GM19351 (cell line): ENCODE measurements around the gene ARPC1A.
"Not testable (repeated sequence)": the region's sequence is repeated elsewhere in the genome, so short reads cannot be mapped to it uniquely, and the experiment has no call there.

ENCODE experiments used
- ATAC-seq: cut with Tn5 transposase; IDR thresholded peaks from one replicate; pipeline ENCODE4 v1.9.1; 2021; ENCODE audit warnings: mild to moderate bottlenecking, moderate library complexity; ENCODE audit not compliant: unreplicated experiment

Gene ARPC1A

DNA sequence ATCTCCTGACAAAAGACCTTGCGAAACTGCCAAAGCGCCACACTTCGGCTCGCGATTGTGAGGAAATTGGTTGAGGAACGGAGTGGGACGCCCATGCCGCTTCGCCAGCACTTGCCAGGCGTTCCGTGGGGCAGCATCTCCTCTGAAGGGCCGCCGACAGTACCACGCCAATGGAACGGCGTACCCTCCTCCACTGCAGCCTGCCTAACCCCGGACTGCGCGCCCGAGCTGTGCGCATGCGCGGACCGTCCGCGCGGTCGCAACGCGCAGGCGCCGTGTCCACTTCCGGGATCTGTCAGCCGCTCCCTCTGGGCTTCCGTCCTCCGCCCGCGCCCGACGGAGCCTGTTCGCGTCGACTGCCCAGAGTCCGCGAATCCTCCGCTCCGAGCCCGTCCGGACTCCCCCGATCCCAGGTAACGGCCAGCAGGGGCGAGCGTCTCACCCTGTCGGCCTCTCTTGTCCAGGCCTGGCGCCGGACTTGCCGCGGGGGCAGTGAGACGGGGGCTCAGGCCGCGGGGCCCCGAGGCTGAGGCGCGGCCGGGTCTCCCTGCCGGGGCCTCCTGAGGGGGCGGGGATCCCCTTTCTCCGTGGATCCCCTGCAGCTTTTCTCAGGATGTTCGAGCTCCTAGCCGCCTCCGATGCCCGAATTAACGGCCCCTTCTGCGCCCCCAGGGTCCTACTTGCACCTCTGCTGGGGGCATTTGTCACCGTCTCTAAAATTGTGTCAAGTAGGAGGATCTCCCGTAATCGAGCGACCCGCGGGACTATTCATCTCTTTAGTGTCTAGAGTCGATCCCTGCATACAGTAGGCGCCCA lies at the start of gene ARPC1A:
Gene ARPC1A, plus strand, starts transcription at position 307 of the 816 bp plus-strand sequence. CDS start 7,456 bp downstream, outside the sequence.
- ATAC-seq: peak; percentile 83

DNA sequence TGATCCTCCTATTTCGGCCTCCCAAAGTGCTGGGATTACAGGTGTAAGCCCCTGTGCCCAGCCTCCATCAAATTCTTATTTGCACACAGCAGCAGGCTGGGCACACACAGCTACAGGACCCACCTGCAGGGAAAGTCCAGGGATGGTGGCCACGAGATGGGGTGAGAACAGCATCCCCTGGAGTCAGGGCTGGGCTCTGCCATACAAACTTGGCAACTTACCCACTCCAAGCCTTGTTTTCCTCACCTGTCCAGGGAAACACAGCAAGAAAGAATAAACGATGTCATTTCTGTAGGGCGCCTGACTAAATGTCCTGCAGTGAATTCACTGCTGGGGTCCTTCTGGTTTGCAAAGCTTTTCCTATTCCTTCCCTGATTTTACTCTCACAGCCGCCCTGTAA lies 47.5 kb upstream of the ARPC1A start:
- no peak for ATAC-seq

DNA sequence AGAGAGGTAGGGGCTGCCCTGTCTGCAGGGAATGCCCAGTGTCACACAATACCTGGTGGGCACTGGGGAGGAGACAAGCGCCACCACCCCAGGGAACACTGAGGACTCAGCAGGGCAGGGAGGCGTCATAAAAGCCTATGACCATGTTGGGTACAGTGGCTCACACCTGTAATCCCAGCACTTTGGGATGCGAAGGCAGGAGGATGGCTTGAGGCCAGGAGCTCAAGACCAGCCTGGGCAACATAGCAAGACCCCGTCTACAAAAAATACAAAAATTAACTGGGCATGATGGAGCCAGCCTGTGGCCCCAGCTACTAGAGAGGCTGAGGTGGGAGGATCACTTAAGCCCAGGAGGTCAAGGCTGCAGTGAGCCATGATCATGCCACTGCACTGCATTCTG lies 41.5 kb upstream of the ARPC1A start:
- ATAC-seq: not testable (repeated sequence)

DNA sequence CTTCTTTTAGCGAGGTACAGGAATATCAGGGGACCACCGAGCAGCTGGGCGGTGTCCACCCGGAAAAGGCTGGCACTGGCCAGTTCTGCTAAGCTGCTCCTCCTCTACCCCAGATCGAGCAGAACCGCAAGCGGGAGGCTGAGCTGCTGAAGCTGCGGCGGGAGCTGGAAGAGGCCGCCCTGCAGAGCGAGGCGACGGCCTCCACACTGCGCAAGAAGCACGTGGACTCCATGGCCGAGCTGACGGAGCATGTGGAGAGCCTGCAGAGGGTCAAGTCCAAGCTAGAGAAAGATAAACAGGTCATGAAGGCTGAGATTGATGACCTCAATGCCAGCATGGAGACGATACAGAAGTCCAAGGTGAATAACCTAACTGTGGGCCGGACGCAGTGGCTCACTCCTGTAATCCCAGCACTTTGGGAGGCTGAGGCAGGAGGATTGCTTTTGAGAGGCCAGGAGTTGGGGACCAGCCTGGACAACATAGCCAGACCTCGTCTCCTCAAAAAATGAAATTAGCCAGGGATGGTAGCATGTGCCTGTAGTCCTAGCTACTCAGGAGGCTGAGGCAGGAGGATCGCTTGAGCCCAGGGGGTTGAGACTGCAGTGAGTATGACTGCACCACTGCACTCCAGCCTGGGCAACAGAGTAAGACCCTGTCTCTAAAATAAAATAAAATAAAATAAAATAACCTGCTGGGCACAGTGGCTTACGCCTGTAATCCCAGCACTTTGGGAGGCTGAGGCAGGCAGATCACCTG lies 37.7 kb upstream of the ARPC1A start:
- no peak for ATAC-seq

DNA sequence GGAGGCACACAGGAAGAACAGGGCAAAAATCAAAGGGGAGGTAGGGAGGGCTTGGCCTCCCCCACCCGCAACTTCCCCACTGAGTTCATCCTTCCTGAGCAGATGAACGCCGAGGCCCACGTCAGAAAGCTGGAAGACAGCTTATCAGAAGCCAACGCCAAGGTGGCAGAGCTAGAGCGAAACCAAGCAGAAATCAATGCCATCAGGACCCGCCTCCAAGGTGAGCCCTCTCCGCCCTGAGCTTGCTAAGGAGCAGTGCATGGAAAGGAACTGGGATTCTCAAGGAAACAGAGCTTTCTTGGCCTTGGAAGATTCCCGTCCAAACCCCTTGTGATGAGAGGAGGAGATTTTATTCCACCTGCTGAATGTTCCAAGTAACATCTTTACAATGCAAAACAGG lies 36.5 kb upstream of the ARPC1A start:
- ATAC-seq: no peak

DNA sequence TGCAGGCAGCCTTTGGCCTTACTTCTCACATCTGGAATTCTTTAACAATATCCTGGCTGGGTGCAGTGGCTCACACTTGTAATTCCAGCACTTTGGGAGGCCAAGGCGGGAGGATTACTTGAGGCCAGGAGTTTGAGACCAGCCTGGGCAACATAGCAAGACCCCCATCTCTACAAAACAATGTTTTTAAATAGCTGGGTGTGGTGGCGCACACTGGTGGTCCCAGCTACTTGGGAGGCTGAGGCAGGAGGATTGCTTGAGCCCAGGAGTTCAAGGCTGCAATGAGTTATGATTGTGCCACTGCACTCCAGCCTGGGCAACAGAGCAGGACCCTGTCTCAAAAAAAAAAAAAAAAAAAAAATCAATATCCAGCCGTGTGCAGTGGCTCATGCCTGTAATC lies 35.5 kb upstream of the ARPC1A start:
- not testable (repeated sequence) for ATAC-seq

DNA sequence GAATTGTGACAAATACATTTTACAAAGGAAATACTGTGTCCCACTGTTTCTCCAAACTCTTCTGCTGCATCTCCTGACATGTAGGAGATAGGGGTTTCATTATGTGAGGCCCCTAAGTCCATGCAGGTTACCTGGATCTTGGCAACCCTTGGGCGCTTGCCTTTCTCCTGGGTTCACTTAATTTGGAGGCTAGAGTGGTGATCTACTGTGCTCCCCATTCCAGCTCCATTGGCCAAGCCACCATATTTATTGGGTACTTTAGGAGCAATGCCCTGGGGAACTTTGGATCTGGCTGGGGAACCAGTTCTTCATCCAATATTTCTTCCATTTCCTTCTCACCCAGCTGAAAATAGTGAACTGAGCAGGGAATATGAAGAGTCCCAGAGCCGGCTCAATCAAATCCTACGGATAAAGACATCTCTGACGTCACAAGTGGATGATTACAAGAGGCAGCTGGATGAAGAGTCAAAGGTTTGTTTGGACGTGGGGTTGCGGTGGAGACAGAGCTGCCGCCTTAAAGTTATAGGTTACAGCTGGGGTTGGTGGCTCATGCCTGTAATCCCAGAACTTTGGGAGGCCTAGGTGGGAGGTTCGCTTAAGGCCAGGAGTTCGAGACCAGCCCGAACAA lies 34.6 kb upstream of the ARPC1A start:
- no peak for ATAC-seq

DNA sequence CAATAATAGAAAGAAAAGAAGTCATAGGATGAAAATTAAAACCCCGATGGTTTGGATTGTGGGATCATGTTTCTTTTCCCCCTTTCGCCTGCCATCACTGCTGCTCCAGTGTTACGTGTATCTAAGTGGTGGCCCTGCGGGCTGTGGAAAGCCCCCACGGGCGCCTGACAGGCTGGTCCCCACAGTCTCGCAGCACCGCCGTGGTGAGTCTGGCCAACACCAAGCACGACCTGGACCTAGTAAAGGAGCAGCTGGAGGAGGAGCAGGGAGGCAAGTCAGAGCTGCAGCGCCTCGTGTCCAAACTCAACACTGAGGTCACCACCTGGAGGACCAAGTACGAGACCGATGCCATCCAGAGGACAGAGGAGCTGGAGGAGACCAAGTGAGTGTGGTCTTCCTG lies 33.6 kb upstream of the ARPC1A start:
- ATAC-seq: no peak

DNA sequence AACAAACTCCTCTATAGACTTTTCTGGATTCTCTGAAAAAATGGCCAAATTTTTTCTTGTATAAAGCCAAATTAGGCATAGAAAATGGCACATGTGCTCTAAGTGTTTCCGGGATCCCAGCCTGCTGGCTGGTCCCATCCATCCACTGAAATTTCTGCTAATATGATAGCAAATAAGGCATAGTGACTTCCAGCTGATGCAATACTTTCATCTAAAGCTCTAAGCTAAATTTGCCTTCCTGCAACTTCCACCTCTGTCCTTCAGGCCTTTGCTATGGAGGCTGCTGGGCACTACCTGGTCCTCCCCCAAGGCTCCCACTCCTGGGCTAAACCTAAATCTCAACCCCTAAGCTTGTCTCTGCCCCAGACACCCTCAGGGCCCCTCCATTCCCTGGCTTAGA lies 32.5 kb upstream of the ARPC1A start:
- no peak for ATAC-seq

DNA sequence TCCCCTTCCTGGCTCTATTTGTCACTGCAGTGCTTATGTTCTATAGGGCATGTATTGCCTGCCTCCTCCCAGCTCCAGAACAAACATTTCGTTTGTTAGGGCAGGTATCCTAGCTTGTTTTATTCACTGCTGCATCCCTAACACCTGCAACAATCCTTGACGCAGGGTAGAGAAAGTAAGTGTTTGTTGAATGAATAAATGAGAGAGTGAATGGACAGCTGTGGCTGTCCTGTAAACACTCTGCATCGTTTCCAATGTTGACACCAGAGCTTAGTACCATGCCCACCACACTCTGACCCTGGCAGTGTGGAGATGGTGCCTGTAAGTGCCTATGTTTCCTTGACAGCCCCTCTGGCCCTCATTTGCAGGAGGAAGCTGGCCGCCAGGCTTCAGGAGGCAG lies 32.0 kb upstream of the ARPC1A start:
- ATAC-seq: no peak

DNA sequence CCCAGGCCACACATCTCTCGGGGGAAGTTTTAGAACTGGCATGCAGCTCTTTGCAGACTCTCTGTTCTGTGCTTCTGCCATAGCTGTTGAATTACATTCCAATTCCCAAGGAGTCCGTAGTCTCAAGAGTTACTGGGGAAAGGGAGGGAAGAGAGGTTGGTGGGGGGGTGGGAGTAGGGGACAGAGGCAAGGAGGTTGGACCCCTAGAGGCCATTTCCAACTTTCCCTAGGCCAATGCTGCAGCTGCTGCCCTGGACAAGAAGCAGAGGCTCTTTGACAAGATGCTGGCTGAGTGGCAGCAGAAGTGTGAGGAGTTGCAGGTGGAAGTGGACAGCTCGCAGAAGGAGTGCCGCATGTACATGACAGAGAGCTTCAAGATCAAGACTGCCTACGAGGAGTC lies 29.2 kb upstream of the ARPC1A start:
- ATAC-seq: no peak

DNA sequence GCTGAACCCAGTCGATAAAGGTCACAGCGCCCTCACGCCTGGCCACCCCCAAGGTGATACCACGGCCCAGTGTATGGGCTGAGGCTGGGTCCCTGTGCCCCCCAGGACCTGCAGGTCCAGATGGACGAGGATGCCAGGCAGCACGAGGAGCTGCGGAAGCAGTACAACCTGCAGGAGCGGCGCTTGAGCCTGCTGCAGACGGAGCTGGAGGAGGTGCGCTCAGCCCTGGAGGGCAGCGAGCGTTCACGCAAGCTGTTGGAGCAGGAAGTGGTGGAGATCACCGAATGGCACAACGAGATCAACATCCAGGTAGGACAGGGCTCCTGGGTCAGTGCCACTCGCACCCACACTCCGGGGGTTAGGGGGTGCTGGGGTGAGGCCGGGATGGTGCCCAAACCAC lies 24.2 kb upstream of the ARPC1A start:
- no peak for ATAC-seq

DNA sequence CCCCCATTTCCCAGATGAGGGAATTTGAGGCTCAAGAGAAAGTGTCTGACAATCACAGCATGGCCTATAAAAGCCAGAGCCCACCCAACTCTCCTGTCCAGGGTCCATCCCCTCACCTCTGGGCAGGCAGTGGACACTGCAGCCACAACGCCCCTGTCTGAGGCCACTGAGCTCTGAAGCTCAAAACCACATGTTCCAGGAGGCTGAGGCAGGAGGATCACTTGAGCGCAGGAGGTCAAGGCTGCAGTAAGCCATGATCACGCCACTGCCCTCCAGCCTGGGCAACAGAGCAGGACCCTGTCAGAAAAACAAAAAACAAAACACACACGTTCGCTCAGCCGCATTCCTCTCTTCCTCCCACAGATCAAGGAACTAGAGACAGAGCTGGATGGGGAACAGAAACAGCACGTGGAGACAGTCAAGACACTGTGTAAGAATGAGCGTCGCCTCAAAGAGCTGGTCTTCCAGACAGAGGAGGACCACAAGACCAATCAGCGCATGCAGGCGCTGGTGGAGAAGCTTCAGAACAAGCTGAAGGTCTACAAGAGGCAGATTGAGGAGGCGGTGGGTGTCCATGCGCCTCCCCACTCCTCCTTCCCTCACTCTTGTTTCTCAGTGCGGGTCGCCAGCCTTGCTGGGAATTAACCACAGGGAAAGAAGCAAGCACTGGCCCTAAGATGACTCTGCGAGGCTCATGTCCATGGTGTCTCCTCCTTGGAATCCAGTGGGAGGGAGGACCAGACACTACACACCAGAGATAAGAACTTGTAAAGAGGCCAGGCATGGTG lies 20.0 kb upstream of the ARPC1A start:
- no peak for ATAC-seq

DNA sequence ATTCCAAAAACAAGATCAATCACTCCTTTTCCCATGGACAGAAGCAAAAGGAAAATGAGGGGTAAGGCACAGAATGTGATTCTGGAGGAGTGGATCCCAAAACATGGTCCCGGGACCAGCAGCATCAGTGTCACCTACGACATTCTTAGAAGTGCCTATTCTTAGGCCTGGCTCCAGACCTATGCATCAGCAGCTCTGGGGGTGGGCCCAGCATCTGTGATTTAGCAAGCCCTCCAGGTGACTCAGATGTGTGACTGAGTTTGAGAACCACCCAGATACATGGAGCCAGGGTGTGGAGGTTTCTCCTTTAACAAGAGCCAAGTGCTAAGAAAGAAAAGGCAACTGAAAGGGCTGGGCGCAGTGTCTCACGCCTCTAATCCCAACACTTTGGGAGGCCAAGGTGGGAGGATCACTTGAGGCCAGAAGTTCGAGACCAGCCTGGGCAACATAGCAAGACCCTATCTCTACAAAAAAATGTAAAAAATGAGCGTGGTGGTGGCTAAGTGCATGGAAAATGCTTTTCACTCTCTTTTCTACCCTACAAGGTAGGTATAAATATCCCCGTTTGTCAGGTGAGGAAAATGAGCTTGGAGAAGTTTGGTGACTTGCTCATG lies 17.1 kb upstream of the ARPC1A start:
- ATAC-seq: no peak

DNA sequence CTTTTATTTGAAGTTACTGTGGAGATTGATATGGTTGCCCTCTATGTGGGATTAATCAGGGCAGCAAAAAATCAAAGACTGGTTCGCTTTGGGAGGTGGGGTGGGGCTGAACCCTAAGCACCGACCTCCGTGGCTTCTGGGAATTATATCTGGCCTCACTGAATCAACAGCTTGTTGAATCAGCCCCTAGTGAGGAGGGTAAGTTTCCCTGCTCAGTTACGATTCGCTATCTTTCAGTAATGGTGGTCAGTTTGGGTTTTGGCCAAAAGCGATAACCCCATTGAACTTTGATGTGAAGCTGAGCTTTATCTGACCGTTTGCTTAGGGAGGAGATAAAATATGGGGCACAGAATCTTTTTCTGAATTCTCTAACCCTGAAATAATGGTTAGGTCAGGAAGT lies 16.6 kb upstream of the ARPC1A start:
- ATAC-seq: no peak

DNA sequence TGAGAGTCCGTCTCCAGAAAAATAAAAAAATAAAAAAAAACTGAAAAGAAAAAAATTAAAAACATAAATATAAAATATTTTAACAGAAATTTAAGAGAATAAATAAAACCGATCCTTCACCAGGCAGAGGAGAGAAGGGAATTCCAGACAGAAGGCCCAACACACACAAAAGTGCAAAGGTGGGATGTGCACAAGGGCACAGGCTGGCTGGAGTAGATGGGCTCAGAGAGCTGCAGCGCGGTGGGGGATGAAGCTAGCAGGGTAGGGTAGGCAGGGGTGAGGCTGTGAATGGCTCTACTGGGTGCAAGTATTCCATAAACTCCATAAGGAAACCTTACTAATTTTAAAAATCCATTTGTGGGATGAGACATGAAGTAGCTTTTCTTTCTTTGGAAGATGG lies 15.7 kb upstream of the ARPC1A start:
- no peak for ATAC-seq

DNA sequence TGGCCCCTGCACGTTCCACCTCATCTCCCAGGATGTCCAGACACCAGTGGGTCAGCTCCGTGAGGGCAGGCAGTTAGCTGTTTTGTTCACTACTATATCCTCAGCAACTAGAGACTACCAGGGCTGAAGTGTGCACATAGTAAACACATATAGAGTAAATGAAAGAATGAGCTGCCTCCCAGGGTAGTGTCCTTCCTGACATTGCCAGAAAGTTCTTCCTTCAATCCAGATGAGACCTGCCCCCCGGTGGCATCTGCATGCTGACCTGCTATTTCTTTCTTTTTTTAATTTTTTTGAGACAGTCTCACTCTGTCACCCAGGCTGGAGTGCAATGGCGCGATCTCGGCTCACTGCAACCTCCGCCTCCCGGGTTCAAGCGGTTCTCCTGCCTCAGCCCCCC lies 14.0 kb upstream of the ARPC1A start:
- ATAC-seq: no peak

DNA sequence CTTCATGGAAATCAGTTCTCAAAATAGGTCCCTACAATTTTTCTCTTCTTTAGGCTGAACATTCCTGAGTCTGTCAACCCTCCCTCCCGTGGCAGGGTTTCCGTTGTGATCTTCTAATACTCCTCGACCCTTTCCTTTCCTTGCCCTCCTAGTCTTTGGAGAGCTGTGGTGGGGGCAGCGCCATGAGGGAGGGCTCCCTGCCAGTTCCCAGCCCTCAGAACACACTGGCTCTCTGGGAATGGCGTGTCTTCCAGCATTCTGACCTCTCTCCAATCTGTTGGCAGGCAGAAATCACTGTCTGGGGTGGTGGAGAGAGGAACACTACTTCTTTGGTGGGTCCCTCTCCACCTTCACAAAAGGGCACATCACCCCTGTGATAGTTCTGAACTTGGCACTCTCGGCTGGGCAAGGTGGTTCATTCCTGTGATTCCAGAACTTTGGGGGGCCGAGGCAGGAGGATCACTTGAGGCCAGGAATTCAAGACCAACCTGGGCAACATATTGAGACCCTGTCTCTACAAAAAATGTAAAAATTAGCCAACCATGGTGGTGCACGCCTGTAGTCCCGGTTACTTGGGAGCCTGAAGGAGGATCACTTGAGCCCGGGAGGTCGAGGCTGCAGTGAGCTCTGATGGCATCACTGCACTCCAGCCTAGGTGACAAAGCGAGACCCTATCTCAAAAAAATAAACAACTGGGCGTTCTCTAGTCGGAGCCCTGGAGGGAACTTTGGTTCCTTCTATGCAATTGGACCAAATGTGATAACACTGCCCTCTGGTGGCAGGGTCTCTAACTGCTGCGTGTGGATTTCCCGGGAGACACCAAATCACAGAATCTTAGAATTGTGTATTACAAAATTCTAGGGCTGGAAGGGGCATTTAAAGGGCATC lies 13.1 kb upstream of the ARPC1A start:
- no peak for ATAC-seq

DNA sequence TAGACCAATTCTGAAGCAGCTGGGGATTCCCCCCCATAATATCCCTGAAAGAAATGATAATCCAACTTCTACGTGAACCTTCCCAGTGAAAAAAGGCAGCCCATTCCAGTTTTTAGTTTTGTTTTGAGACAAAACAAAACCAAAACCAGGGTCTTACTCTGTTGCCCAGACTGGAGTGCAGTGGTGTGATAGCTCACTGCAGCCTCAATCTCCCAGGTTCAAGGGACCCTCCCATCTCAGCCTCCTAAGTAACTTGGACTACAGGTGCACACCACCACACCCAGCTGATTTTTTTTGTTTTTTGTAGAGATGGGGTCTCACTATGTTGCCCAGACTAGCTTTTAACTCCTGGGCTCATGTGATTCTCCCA lies 12.5 kb upstream of the ARPC1A start:
- no peak for ATAC-seq

DNA sequence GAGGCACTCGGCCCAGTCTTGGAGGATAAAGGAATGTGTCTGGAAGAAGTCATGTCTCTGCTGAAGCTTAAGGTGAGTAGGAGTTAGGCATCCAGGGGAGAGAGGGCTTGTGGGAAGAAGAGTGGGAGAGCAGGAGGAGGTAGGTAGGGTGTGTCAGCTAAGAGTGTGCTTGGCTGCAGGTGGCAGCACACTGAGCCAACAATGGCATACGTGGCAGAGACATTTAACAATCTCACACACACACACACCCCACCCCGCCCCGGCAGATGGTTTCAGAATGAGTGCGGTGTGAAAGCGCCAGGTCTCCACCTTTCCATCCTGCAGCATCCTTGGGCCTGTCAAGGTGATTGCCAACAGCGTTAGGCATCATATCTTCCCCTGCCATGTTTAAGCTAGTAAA lies 11.2 kb upstream of the ARPC1A start:
- ATAC-seq: peak; percentile 44
